GM19395 (cell line): Measurements from ENCODE around the gene TBX20.

Experiments
- ATAC-seq: cut with Tn5 transposase; IDR thresholded peaks from one replicate; pipeline ENCODE4 v1.9.1; 2021; ENCODE audit warnings: mild to moderate bottlenecking, moderate library complexity; ENCODE audit not compliant: unreplicated experiment

TBX20 gene

GRCh38 chr7:35253710-35254495 is at the start of gene TBX20:
Gene TBX20, minus strand, starts transcription at chr7:35254100. Its CDS starts 480 bp downstream, at chr7:35253620.
- peak; percentile 62 for ATAC-seq

- no peak for ATAC-seq
These were observed 35.5 kb upstream of the TBX20 start for GRCh38 chr7:35289376-35289775.

GRCh38 chr7:35286986-35287385 is 33.1 kb upstream of the TBX20 start:
- no peak for ATAC-seq

GRCh38 chr7:35286422-35286821 is 32.5 kb upstream of the TBX20 start:
- no peak for ATAC-seq

GRCh38 chr7:35285799-35286198 is 31.9 kb upstream of the TBX20 start:
- ATAC-seq: no peak

- no peak for ATAC-seq
These were observed 27.0 kb upstream of the TBX20 start for GRCh38 chr7:35280902-35281301.

- no peak for ATAC-seq
These were observed 23.5 kb upstream of the TBX20 start for GRCh38 chr7:35277359-35277758.

GRCh38 chr7:35272246-35272645 is 18.3 kb upstream of the TBX20 start:
- no peak for ATAC-seq

GRCh38 chr7:35268953-35269352 is 15.1 kb upstream of the TBX20 start:
- ATAC-seq: no peak

GRCh38 chr7:35267411-35267810 is 13.5 kb upstream of the TBX20 start:
- ATAC-seq: no peak

- no peak for ATAC-seq
These were observed 9.5 kb upstream of the TBX20 start for GRCh38 chr7:35263396-35263795.

GRCh38 chr7:35261476-35262285 is 7.8 kb upstream of the TBX20 start:
- ATAC-seq: no peak

- ATAC-seq: no peak
These were observed 7.1 kb upstream of the TBX20 start for GRCh38 chr7:35261041-35261440.

- no peak for ATAC-seq
These were observed 6.3 kb upstream of the TBX20 start for GRCh38 chr7:35260246-35260645.

GRCh38 chr7:35259523-35259908 is 5.6 kb upstream of the TBX20 start:
- no peak for ATAC-seq

GRCh38 chr7:35258868-35259522 is 5.1 kb upstream of the TBX20 start:
- no peak for ATAC-seq

GRCh38 chr7:35258125-35258867 is 4.4 kb upstream of the TBX20 start:
- ATAC-seq: no peak

- no peak for ATAC-seq
These were observed 3.6 kb upstream of the TBX20 start for GRCh38 chr7:35257251-35258124.

GRCh38 chr7:35256256-35257175 is 2.6 kb upstream of the TBX20 start:
- ATAC-seq: no peak
